IMR-90 (cell line): Measurements from ENCODE around the gene IL18BP. TPM values are rescaled to one million over a fixed set of nuclear protein-coding genes. Genes with fewer than 3 reads are reported as not detected.

ENCODE experiments used
- ATAC-seq: fragments of 200-7000 bp; cut with Tn5 transposase; 2 replicates; pipeline ENCODE4 v1.9.1; 2020; ENCODE audit warnings: low read depth, mild to moderate bottlenecking, moderate library complexity
- BruUV-seq: library from RNA; stranded (reverse); fragments of 400-500 nt; replicated peaks from 2 replicates; lab custom pipeline; 2021; lab: Mats Ljungman, UMichigan
- CTCF ChIA-PET: fragments of 300-600 bp; formaldehyde crosslinking; extraction: SDS; loops from one replicate; lab custom pipeline; 2021; ENCODE audit warnings: antibody characterized with exemption; lab: Yijun Ruan, JAX
- POLR2A ChIA-PET: fragments of 300-600 bp; sonication (Branson Sonifier 250); formaldehyde crosslinking; loops from one replicate; lab custom pipeline; 2022; ENCODE audit warnings: antibody characterized with exemption; ENCODE audit not compliant: unreplicated experiment; lab: Charles Lee
- DNase-seq: peaks from one replicate; pipeline ENCODE4 v3.0.0; 2013
- H2AFZ ChIP-seq: replicated peaks from 2 replicates; pipeline ENCODE3; 2013; ENCODE audit warnings: low read length, mild to moderate bottlenecking; ENCODE audit not compliant: poor library complexity
- H2AK5ac ChIP-seq: 2 replicates; pipeline ENCODE4 v1.6.1; 2013; ENCODE audit warnings: low read depth, low read length, inconsistent platforms
- H2AK9ac ChIP-seq: replicated peaks from 2 replicates; pipeline ENCODE3; 2013; ENCODE audit warnings: mild to moderate bottlenecking, low read depth, low read length, moderate library complexity; ENCODE audit not compliant: poor library complexity
- H2BK120ac ChIP-seq: 2 replicates; pipeline ENCODE4 v1.6.1; 2013; ENCODE audit warnings: low read depth, low read length, inconsistent platforms
- H2BK15ac ChIP-seq: 3 replicates; pipeline ENCODE4 v1.6.1; 2013; ENCODE audit warnings: low read depth, low read length, inconsistent platforms
- H2BK20ac ChIP-seq: 2 replicates; pipeline ENCODE4 v1.6.1; 2013; ENCODE audit warnings: low read depth, mild to moderate bottlenecking, inconsistent platforms, low read length, moderate library complexity
- H2BK5ac ChIP-seq: 2 replicates; pipeline ENCODE4 v1.6.1; 2013; ENCODE audit warnings: mild to moderate bottlenecking, low read depth, low read length, inconsistent platforms; ENCODE audit not compliant: poor library complexity, severe bottlenecking
- H3K14ac ChIP-seq: replicated peaks from 2 replicates; pipeline ENCODE4 v1.6.1; 2013; ENCODE audit warnings: low read depth, low read length, inconsistent platforms
- H3K18ac ChIP-seq: 2 replicates; pipeline ENCODE4 v1.6.1; 2013; ENCODE audit warnings: low read depth, low read length, control low read depth
- H3K23ac ChIP-seq: 2 replicates; pipeline ENCODE4 v1.6.1; 2013; ENCODE audit warnings: low read depth, low read length, inconsistent platforms
- H3K27ac ChIP-seq: 2 replicates; pipeline ENCODE4 v1.5.1; 2013; ENCODE audit warnings: mild to moderate bottlenecking, control low read depth, low read length; ENCODE audit not compliant: insufficient read depth
- H3K27me3 ChIP-seq: 2 replicates; pipeline ENCODE4 v1.6.1; 2013; ENCODE audit warnings: low read length; ENCODE audit not compliant: control insufficient read depth, insufficient read depth
- H3K36me3 ChIP-seq: 2 replicates; pipeline ENCODE4 v1.6.1; 2013; ENCODE audit warnings: low read length, mixed read lengths; ENCODE audit not compliant: control insufficient read depth, insufficient read depth
- H3K4ac ChIP-seq: 2 replicates; pipeline ENCODE4 v1.6.1; 2013; ENCODE audit warnings: low read depth, low read length, inconsistent platforms
- H3K4me1 ChIP-seq: 2 replicates; pipeline ENCODE4 v1.6.1; 2013; ENCODE audit warnings: low read length, mixed read lengths; ENCODE audit not compliant: control insufficient read depth, insufficient read depth
- H3K4me2 ChIP-seq: 2 replicates; pipeline ENCODE4 v1.6.1; 2013; ENCODE audit warnings: low read depth, mild to moderate bottlenecking, control low read depth, low read length, moderate library complexity
- H3K4me3 ChIP-seq: 2 replicates; pipeline ENCODE4 v1.5.1; 2013; ENCODE audit warnings: low read depth, mild to moderate bottlenecking, control low read depth, low read length, moderate library complexity; ENCODE audit not compliant: insufficient read depth
- H3K56ac ChIP-seq: 2 replicates; pipeline ENCODE4 v1.6.1; 2013; ENCODE audit warnings: low read length, inconsistent platforms; ENCODE audit not compliant: insufficient read depth; ENCODE audit errors: extremely low read depth
- H3K79me1 ChIP-seq, 2 experiments: 2 replicates each; pipeline ENCODE4 v1.6.1; 2013; ENCODE audit warnings: low read length in 2 of 2, inconsistent platforms in 1 of 2, low read depth in 1 of 2
- H3K9ac ChIP-seq: 2 replicates; pipeline ENCODE4 v1.6.1; 2013; ENCODE audit warnings: low read depth, low read length, control low read depth
- H3K9me1 ChIP-seq: 2 replicates; pipeline ENCODE4 v1.6.1; 2013; ENCODE audit warnings: low read length, inconsistent platforms; ENCODE audit not compliant: insufficient read depth
- H3K9me3 ChIP-seq: 2 replicates; pipeline ENCODE4 v1.6.1; 2013; ENCODE audit warnings: low read length; ENCODE audit not compliant: control insufficient read depth, insufficient read depth
- H4K20me1 ChIP-seq: 2 replicates; pipeline ENCODE4 v1.6.1; 2013; ENCODE audit warnings: low read length, inconsistent platforms; ENCODE audit not compliant: insufficient read depth
- H4K5ac ChIP-seq: 2 replicates; pipeline ENCODE4 v1.6.1; 2013; ENCODE audit warnings: mild to moderate bottlenecking, low read depth, low read length, control low read depth
- H4K8ac ChIP-seq, 2 experiments: 2 replicates each; pipeline ENCODE4 v1.6.1; 2013; ENCODE audit warnings: low read depth in 2 of 2, low read length in 2 of 2, control low read depth in 1 of 2, inconsistent platforms in 1 of 2
- H4K91ac ChIP-seq: 2 replicates; pipeline ENCODE4 v1.6.1; 2013; ENCODE audit warnings: low read depth, low read length, inconsistent platforms; ENCODE audit not compliant: insufficient read depth
- BHLHE40 ChIP-seq: fragments of 150-350 bp; IDR thresholded peaks from 2 replicates; pipeline ENCODE4 v1.6.1; 2016; ENCODE audit warnings: mild to moderate bottlenecking, low read depth, low read length
- CEBPB ChIP-seq: IDR thresholded peaks from 2 replicates; pipeline ENCODE4 v1.6.1; 2012; ENCODE audit warnings: low read depth, low read length, improper control_type of control experiment
- CHD1 ChIP-seq: IDR thresholded peaks from 2 replicates; pipeline ENCODE4 v1.6.1; 2012; ENCODE audit warnings: low read depth, low read length, improper control_type of control experiment
- FOS ChIP-seq: fragments of 150-350 bp; IDR thresholded peaks from 2 replicates; pipeline ENCODE4 v1.6.1; 2016; ENCODE audit warnings: low read depth, low read length
- MAFK ChIP-seq: IDR thresholded peaks from 2 replicates; pipeline ENCODE4 v1.6.1; 2012; ENCODE audit warnings: low read depth, low read length, improper control_type of control experiment
- MAZ ChIP-seq: IDR thresholded peaks from 2 replicates; pipeline ENCODE4 v1.6.1; 2012; ENCODE audit warnings: low read depth, mild to moderate bottlenecking, low read length, improper control_type of control experiment, moderate library complexity, borderline replicate concordance
- MXI1 ChIP-seq: IDR thresholded peaks from 2 replicates; pipeline ENCODE4 v1.6.1; 2012; ENCODE audit warnings: low read depth, mild to moderate bottlenecking, low read length, moderate library complexity, borderline replicate concordance
- NFE2L2 ChIP-seq: fragments of 150-350 bp; IDR thresholded peaks from 2 replicates; pipeline ENCODE4 v1.6.1; 2016; ENCODE audit warnings: low read depth, mild to moderate bottlenecking, low read length
- POLR2A ChIP-seq: IDR thresholded peaks from 2 replicates; pipeline ENCODE4 v1.6.1; 2012; ENCODE audit warnings: mild to moderate bottlenecking, low read depth, low read length
- RAD21 ChIP-seq: IDR thresholded peaks from 2 replicates; pipeline ENCODE4 v1.6.1; 2012; ENCODE audit warnings: low read length, improper control_type of control experiment
- RCOR1 ChIP-seq: IDR thresholded peaks from 2 replicates; pipeline ENCODE4 v1.6.1; 2012; ENCODE audit warnings: mild to moderate bottlenecking, low read length, improper control_type of control experiment; ENCODE audit not compliant: insufficient replicate concordance
- RFX5 ChIP-seq: IDR thresholded peaks from 2 replicates; pipeline ENCODE4 v1.8.0; 2012; ENCODE audit warnings: low read depth, mild to moderate bottlenecking, low read length, moderate library complexity
- SMC3 ChIP-seq: fragments of 150-350 bp; IDR thresholded peaks from 2 replicates; pipeline ENCODE4 v1.6.1; 2016; ENCODE audit warnings: low read depth, mild to moderate bottlenecking, antibody characterized with exemption, low read length, moderate library complexity
- WGBS, 2 experiments: methylation state at CpG; one replicate each; pipeline versions ENCODE4 v1.1.5 to v1.1.7; 2013; ENCODE audit warnings: missing lambda C conversion rate in 2 of 2; ENCODE audit not compliant: insufficient read length in 1 of 2; ENCODE audit errors: extremely low coverage in 2 of 2; 5-methylcytosine and 5-hydroxymethylcytosine counted together
- dilution Hi-C: fragments of 300-500 bp; cut with HindIII; formaldehyde crosslinking; loops from one replicate; pipeline ENCODE4 v1.14.3; 2018; ENCODE audit warnings: low sequenced_read_pairs; ENCODE audit not compliant: unreplicated experiment
- in situ Hi-C: fragments of 300-500 bp; cut with MboI; formaldehyde crosslinking; loops from 3 replicates; pipeline ENCODE4 v1.14.3; 2019; ENCODE audit warnings: low sequenced_read_pairs, inconsistent platforms, mixed read lengths
- intact Hi-C: fragments of 100-400 bp; cut with micrococcal nuclease; formaldehyde crosslinking; loops from 2 replicates; pipeline ENCODE4 v1.10.0; 2022
- polyA plus RNA-seq, 3 experiments: library from polyadenylated mRNA; depleted of rRNA; stranded (reverse); fragments of >200 nt; gene quantifications; 2 replicates each; pipeline ENCODE4 v1.2.3, GENCODE V29; 2012; ENCODE audit warnings: low replicate concordance in 1 of 3
- total RNA-seq: library from RNA; depleted of rRNA; stranded (reverse); fragments of >200 nt; gene quantifications from 2 replicates; pipeline ENCODE4 v1.2.3, GENCODE V29; 2012
- TF ChIP-seq, protein P1 (sequence below): conservative IDR thresholded peaks from 2 replicates; pipeline ENCODE4 v1.5.1; 2012; ENCODE audit warnings: mild to moderate bottlenecking, low read depth, low read length, improper control_type of control experiment
- TF ChIP-seq, protein P2 (sequence below): fragments of 150-350 bp; IDR thresholded peaks from 2 replicates; pipeline ENCODE4 v1.6.1; 2017; ENCODE audit warnings: mild to moderate bottlenecking, antibody characterized with exemption, low read length, low read depth
- TF ChIP-seq, protein P3 (sequence below): fragments of 150-350 bp; IDR thresholded peaks from 2 replicates; pipeline ENCODE4 v1.6.1; 2016; ENCODE audit warnings: low read depth, mild to moderate bottlenecking, low read length, moderate library complexity, borderline replicate concordance

IL18BP gene
- total and polyA plus RNA-seq, 2 of the 4 experiments (the other 2 are of a cell fraction) = 0.90 to 3.2 TPM

DNA sequence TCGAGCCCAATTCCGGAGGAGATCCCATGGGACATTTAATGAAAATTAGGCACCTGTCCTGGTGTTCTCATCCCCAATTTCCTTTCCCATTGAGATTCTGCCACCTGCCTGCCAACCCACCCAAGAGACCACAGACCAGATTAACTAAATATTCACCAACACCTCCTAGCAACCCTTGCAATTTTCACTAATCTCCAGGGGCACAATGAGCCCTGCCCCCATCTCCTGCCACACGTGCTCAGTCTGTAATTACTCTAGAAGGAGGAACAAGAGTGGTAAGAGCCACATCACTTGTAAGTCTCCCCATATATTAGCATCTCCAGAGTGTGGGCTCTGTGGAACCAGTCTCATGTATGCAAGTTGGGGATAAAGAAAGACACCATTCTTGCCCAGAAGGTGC, 38.0 kb downstream of the IL18BP start:
- Histone ChIP-seq H4K8ac (no peak overlapping the region), H2AK5ac (no peak overlapping the region; the same call in 1 of the 2 replicates), H3K4ac (no peak overlapping the region), H3K4me3 (no peak overlapping the region), H4K5ac (no peak overlapping the region), H2BK5ac (no peak overlapping the region), H3K9me1 (peaks cover 10% of the 10 kb centered on the region), H3K4me2 (no peak overlapping the region), H4K20me1 (peaks cover 37% of the 10 kb centered on the region), H2AK9ac (no peak overlapping the region), H3K56ac (no peak overlapping the region), H3K79me1 (peaks cover 0 to 82% of the 10 kb centered on the region in 2 experiments), H2AFZ (no peak overlapping the region), H2BK15ac (no peak overlapping the region), H3K18ac (no peak overlapping the region), H3K36me3 (peaks cover 18% of the 10 kb centered on the region), H3K9ac (no peak overlapping the region), H3K27ac (no peak overlapping the region), H2BK20ac (no peak overlapping the region), H3K27me3 (no peaks in the 10 kb centered on the region), H3K23ac (no peak overlapping the region), H3K9me3 (no peaks in the 10 kb centered on the region), H2BK120ac (no peak overlapping the region), H4K91ac (no peak overlapping the region), H3K14ac (no peak overlapping the region), H3K4me1 (peaks cover 7% of the 10 kb centered on the region)
- ATAC-seq = no peak
- CTCF ChIA-PET = no interaction called here
- DNase-seq = no peak
- no TSS peak for BruUV-seq
- no peak for TF ChIP-seq MAZ
- no peak for TF ChIP-seq RCOR1
- no peak for TF ChIP-seq FOS
- TF ChIP-seq CEBPB = no peak
- no peak for TF ChIP-seq NFE2L2
- TF ChIP-seq BHLHE40 = no peak
- no peak for TF ChIP-seq MXI1
- no peak for TF ChIP-seq RFX5
- TF ChIP-seq MAFK = no peak
- TF ChIP-seq, protein P1, sequence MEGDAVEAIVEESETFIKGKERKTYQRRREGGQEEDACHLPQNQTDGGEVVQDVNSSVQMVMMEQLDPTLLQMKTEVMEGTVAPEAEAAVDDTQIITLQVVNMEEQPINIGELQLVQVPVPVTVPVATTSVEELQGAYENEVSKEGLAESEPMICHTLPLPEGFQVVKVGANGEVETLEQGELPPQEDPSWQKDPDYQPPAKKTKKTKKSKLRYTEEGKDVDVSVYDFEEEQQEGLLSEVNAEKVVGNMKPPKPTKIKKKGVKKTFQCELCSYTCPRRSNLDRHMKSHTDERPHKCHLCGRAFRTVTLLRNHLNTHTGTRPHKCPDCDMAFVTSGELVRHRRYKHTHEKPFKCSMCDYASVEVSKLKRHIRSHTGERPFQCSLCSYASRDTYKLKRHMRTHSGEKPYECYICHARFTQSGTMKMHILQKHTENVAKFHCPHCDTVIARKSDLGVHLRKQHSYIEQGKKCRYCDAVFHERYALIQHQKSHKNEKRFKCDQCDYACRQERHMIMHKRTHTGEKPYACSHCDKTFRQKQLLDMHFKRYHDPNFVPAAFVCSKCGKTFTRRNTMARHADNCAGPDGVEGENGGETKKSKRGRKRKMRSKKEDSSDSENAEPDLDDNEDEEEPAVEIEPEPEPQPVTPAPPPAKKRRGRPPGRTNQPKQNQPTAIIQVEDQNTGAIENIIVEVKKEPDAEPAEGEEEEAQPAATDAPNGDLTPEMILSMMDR = no peak
- TF ChIP-seq RAD21 = no peak
- no peak for TF ChIP-seq CHD1
- TF ChIP-seq POLR2A = no peak
- TF ChIP-seq, protein P2, sequence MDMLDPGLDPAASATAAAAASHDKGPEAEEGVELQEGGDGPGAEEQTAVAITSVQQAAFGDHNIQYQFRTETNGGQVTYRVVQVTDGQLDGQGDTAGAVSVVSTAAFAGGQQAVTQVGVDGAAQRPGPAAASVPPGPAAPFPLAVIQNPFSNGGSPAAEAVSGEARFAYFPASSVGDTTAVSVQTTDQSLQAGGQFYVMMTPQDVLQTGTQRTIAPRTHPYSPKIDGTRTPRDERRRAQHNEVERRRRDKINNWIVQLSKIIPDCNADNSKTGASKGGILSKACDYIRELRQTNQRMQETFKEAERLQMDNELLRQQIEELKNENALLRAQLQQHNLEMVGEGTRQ = no peak
- TF ChIP-seq SMC3 = no peak
- TF ChIP-seq, protein P3, sequence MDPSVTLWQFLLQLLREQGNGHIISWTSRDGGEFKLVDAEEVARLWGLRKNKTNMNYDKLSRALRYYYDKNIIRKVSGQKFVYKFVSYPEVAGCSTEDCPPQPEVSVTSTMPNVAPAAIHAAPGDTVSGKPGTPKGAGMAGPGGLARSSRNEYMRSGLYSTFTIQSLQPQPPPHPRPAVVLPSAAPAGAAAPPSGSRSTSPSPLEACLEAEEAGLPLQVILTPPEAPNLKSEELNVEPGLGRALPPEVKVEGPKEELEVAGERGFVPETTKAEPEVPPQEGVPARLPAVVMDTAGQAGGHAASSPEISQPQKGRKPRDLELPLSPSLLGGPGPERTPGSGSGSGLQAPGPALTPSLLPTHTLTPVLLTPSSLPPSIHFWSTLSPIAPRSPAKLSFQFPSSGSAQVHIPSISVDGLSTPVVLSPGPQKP = no peak
- intact Hi-C loops (no loop called here), in situ Hi-C loops (loop anchor here (5.0 kb wide), 1 partner anchor 41 kb away; no protein-coding TSS in a partner anchor), dilution Hi-C loops (no loop called here)
- POLR2A ChIA-PET = no interaction called here
- no CpG with 5 or more reads among the region's 3 CpGs for WGBS, 2 experiments
